Measurements from ENCODE around the gene SLX4IP.

The SLX4IP gene

GRCh38 chr20:10524034-10524476 lies 89.0 kb downstream of the SLX4IP start:
- DNase-seq, result no peak

GRCh38 chr20:10524643-10525042 lies 89.5 kb downstream of the SLX4IP start:
- no peak for DNase-seq

GRCh38 chr20:10527781-10528180 lies 92.7 kb downstream of the SLX4IP start:
- DNase-seq, result no peak

GRCh38 chr20:10530883-10531282 lies 95.8 kb downstream of the SLX4IP start:
- DNase-seq, result no peak

- DNase-seq, result no peak
Measured at GRCh38 chr20:10531848-10532247, 96.7 kb downstream of the SLX4IP start.

- DNase-seq, result peak; percentile 49
Measured at GRCh38 chr20:10532361-10532760, 97.3 kb downstream of the SLX4IP start.

GRCh38 chr20:10536531-10536930 lies 101.4 kb downstream of the SLX4IP start:
- peak; percentile 67 for DNase-seq

- no peak for DNase-seq
Measured at GRCh38 chr20:10537850-10538480, 102.9 kb downstream of the SLX4IP start.

GRCh38 chr20:10538768-10539167 lies 103.7 kb downstream of the SLX4IP start:
- DNase-seq, result no peak

GRCh38 chr20:10539818-10540553 lies 104.9 kb downstream of the SLX4IP start:
- no peak for DNase-seq

- no peak for DNase-seq
Measured at GRCh38 chr20:10540636-10541493, 105.8 kb downstream of the SLX4IP start.

- DNase-seq, result no peak
Measured at GRCh38 chr20:10541668-10542411, 106.7 kb downstream of the SLX4IP start.

GRCh38 chr20:10542442-10542841 lies 107.3 kb downstream of the SLX4IP start:
- DNase-seq, result no peak

- no peak for DNase-seq
Measured at GRCh38 chr20:10543480-10543879, 108.4 kb downstream of the SLX4IP start.

- no peak for DNase-seq
Measured at GRCh38 chr20:10547276-10548114, 112.4 kb downstream of the SLX4IP start.

- DNase-seq, result no peak
Measured at GRCh38 chr20:10549511-10549910, 114.4 kb downstream of the SLX4IP start.

GRCh38 chr20:10550204-10551118 lies 115.4 kb downstream of the SLX4IP start:
- DNase-seq, result peak; percentile 76

- no peak for DNase-seq
Measured at GRCh38 chr20:10551732-10552724, 116.9 kb downstream of the SLX4IP start.

- peak; percentile 84 for DNase-seq
Measured at GRCh38 chr20:10553326-10553984, 118.3 kb downstream of the SLX4IP start.
